Type B pancreatic cell (in vitro differentiated cells): Measurements from ENCODE around the gene SLC6A7. TPM values are rescaled to one million over a fixed set of nuclear protein-coding genes. Genes with fewer than 3 reads are reported as not detected.

Experiments used
- DNase-seq: peaks from one replicate; pipeline ENCODE4 v3.0.0; 2021; ENCODE audit warnings: mixed read lengths; ENCODE audit not compliant: unreplicated experiment; ENCODE audit errors: extremely low spot score
- H3K27ac Mint-ChIP-seq: 2 replicates; pipeline ENCODE4 v1.8.0; 2021; ENCODE audit warnings: mild to moderate bottlenecking, mixed read lengths
- H3K27me3 Mint-ChIP-seq: 2 replicates; pipeline ENCODE4 v1.8.0; 2021; ENCODE audit warnings: mixed read lengths
- H3K36me3 Mint-ChIP-seq: 2 replicates; pipeline ENCODE4 v1.8.0; 2021; ENCODE audit warnings: mixed read lengths
- H3K4me1 Mint-ChIP-seq: one replicate; pipeline ENCODE4 v1.8.0; 2021; ENCODE audit warnings: mixed read lengths; ENCODE audit not compliant: unreplicated experiment
- H3K4me3 Mint-ChIP-seq: 2 replicates; pipeline ENCODE4 v1.8.0; 2021; ENCODE audit warnings: mild to moderate bottlenecking, mixed read lengths
- H3K9me3 Mint-ChIP-seq: 2 replicates; pipeline ENCODE4 v1.8.0; 2021; ENCODE audit warnings: mixed read lengths
- CTCF ChIP-seq: fragments of 200-600 bp; sonication (generic); conservative IDR thresholded peaks from 2 replicates; pipeline ENCODE4 v1.5.0; 2021; ENCODE audit warnings: antibody characterized with exemption, mild to moderate bottlenecking
- total RNA-seq: library from RNA; stranded (reverse); gene quantifications from 2 replicates; pipeline ENCODE4 v1.2.1, GENCODE V29; 2021; ENCODE audit warnings: low replicate concordance

SLC6A7 gene
- total RNA-seq, 1 donor from 2014 or later = 0.10 TPM

GRCh38 chr5:150153957-150154617 lies 35.8 kb upstream of the SLC6A7 start:
- H3K36me3 Mint-ChIP-seq = no peaks in the 10 kb centered on the region
- H3K27ac Mint-ChIP-seq = peak overlapping the region; percentile 54
- no peaks in the 10 kb centered on the region for H3K9me3 Mint-ChIP-seq
- H3K27me3 Mint-ChIP-seq = peaks cover 21% of the 10 kb centered on the region
- H3K4me1 Mint-ChIP-seq = peaks cover 47% of the 10 kb centered on the region
- H3K4me3 Mint-ChIP-seq = peak overlapping the region; percentile 89
- no peak for DNase-seq
- no peak for TF ChIP-seq CTCF

- Mint-ChIP-seq H3K9me3 (no peaks in the 10 kb centered on the region), H3K4me1 (peaks cover 47% of the 10 kb centered on the region), H3K27ac (peak overlapping the region; percentile 54), H3K4me3 (peak overlapping the region; percentile 89), H3K27me3 (peaks cover 21% of the 10 kb centered on the region), H3K36me3 (no peaks in the 10 kb centered on the region)
- peak; percentile 21 for TF ChIP-seq CTCF
- no peak for DNase-seq
Measured at GRCh38 chr5:150154618-150155128, 35.2 kb upstream of the SLC6A7 start.

GRCh38 chr5:150155258-150156026 lies 34.4 kb upstream of the SLC6A7 start, which contains the start of gene PDGFRB:
TSS of gene PDGFRB (minus strand) at chr5:150155845. CDS start at chr5:150137047, 18,798 bp downstream.
- Mint-ChIP-seq H3K4me3 (peak within 1 kb of the TSS; percentile 89), H3K27me3 (peaks cover 21% of the 10 kb centered on the region), H3K9me3 (no peaks in the 10 kb centered on the region), H3K36me3 (no peaks in the 10 kb centered on the region), H3K4me1 (peaks cover 49% of the 10 kb centered on the region), H3K27ac (peak within 1 kb of the TSS; percentile 55)
- peak; percentile 87 for DNase-seq
- TF ChIP-seq CTCF = no peak

- peaks cover 49% of the 10 kb centered on the region for H3K4me1 Mint-ChIP-seq
Measured at GRCh38 chr5:150156027-150156368, 33.9 kb upstream of the SLC6A7 start.

GRCh38 chr5:150156540-150156939 lies 33.3 kb upstream of the SLC6A7 start:
- Mint-ChIP-seq H3K36me3 (no peaks in the 10 kb centered on the region), H3K27ac (peak overlapping the region; percentile 55), H3K9me3 (no peaks in the 10 kb centered on the region), H3K27me3 (peaks cover 23% of the 10 kb centered on the region), H3K4me3 (peak overlapping the region; percentile 89), H3K4me1 (peaks cover 52% of the 10 kb centered on the region)
- TF ChIP-seq CTCF = no peak
- no peak for DNase-seq

More at GRCh38 chr5:150156027-150156368, 33.9 kb upstream of the SLC6A7 start:
- Mint-ChIP-seq H3K36me3 (no peaks in the 10 kb centered on the region), H3K9me3 (no peaks in the 10 kb centered on the region), H3K27me3 (peaks cover 21% of the 10 kb centered on the region), H3K4me3 (peak overlapping the region; percentile 89), H3K27ac (peak overlapping the region; percentile 55)
- TF ChIP-seq CTCF = no peak
- no peak for DNase-seq
